HG03039 (cell line): ENCODE measurements around the gene FMN2.
"Not testable (repeated sequence)": the region's sequence is repeated elsewhere in the genome, so short reads cannot be mapped to it uniquely, and the experiment has no call there.

ENCODE experiments used
- ATAC-seq: cut with Tn5 transposase; IDR thresholded peaks from one replicate; pipeline ENCODE4 v1.9.1; 2021; ENCODE audit warnings: mild to moderate bottlenecking, moderate library complexity; ENCODE audit not compliant: unreplicated experiment

Gene FMN2

GRCh38 chr1:240244968-240245628 lies 153.4 kb downstream of the FMN2 start:
- no peak for ATAC-seq

GRCh38 chr1:240245629-240246020 lies 153.9 kb downstream of the FMN2 start:
- ATAC-seq = no peak

GRCh38 chr1:240247899-240248298 lies 156.2 kb downstream of the FMN2 start:
- ATAC-seq = no peak

- ATAC-seq = no peak
Measured at GRCh38 chr1:240254006-240254405, 162.3 kb downstream of the FMN2 start.

- no peak for ATAC-seq
Measured at GRCh38 chr1:240254778-240255291, 163.2 kb downstream of the FMN2 start.

- ATAC-seq = no peak
Measured at GRCh38 chr1:240255922-240256321, 164.2 kb downstream of the FMN2 start.

- no peak for ATAC-seq
Measured at GRCh38 chr1:240256836-240257503, 165.3 kb downstream of the FMN2 start.

- ATAC-seq = no peak
Measured at GRCh38 chr1:240258910-240259309, 167.2 kb downstream of the FMN2 start.

- not testable (repeated sequence) for ATAC-seq
Measured at GRCh38 chr1:240264494-240264893, 172.8 kb downstream of the FMN2 start.

- no peak for ATAC-seq
Measured at GRCh38 chr1:240271081-240271480, 179.4 kb downstream of the FMN2 start.

GRCh38 chr1:240274569-240274968 lies 182.9 kb downstream of the FMN2 start:
- ATAC-seq = no peak

- ATAC-seq = not testable (repeated sequence)
Measured at GRCh38 chr1:240275219-240275618, 183.5 kb downstream of the FMN2 start.

GRCh38 chr1:240278082-240278481 lies 186.4 kb downstream of the FMN2 start:
- no peak for ATAC-seq

GRCh38 chr1:240280560-240281322 lies 189.1 kb downstream of the FMN2 start:
- ATAC-seq = no peak

GRCh38 chr1:240282061-240282830 lies 190.6 kb downstream of the FMN2 start:
- ATAC-seq = no peak

- no peak for ATAC-seq
Measured at GRCh38 chr1:240284656-240285414, 193.2 kb downstream of the FMN2 start.

- no peak for ATAC-seq
Measured at GRCh38 chr1:240285540-240285939, 193.9 kb downstream of the FMN2 start.

- ATAC-seq = no peak
Measured at GRCh38 chr1:240287722-240288121, 196.0 kb downstream of the FMN2 start.

GRCh38 chr1:240293706-240294105 lies 202.0 kb downstream of the FMN2 start:
- ATAC-seq = no peak

GRCh38 chr1:240294566-240294965 lies 202.9 kb downstream of the FMN2 start:
- no peak for ATAC-seq
